NCI-H2171 (cell line): ENCODE data around the gene MXD4.

ENCODE experiments used
- DNase-seq: peaks from one replicate; lab custom pipeline; 2025; lab: John Stamatoyannopoulos, UW

Gene MXD4

GRCh38 chr4:2261853-2262144 is at the start of gene MXD4:
Gene MXD4 (minus strand): TSS chr4:2262109. CDS start chr4:2261980, 129 bp downstream.
- no peak for DNase-seq

GRCh38 chr4:2306773-2307410 is 45.0 kb upstream of the MXD4 start:
- no peak for DNase-seq

- no peak for DNase-seq
These were observed 44.0 kb upstream of the MXD4 start for GRCh38 chr4:2305766-2306501.

DNA sequence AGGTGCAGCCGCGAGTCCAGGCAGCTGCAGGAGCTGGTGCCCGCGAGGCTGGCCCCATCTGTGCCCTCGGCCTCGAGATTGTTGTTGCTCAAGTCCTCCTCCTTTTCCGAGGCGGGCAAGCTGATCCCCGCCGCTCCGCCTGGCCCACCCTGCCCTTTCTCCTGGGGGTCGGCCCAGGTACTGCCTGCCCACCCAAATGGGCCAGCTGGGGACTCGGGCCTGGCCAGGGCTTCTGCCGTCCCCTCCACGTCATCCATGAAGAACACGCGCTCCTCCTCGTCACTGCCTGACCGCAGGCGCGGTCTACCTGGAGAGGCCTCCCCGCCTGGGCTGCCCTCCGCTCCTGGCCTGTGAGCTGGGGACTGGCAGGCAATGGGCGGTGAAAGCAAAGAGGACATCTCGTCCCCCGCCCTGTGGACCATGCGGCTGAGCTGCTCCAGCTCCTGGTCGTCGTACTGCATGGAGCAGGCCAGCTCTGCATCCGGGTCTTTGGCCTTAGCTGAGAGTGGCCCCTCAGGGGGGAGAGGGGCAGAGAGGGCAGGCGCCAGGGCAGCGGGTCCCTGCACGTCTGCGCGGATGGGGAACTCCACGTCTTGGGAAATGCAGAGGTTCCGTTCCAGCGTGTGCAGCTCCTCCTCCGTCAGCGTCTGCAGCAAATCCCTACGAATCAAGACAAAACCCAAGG is 43.1 kb upstream of the MXD4 start:
- DNase-seq, result no peak

DNA sequence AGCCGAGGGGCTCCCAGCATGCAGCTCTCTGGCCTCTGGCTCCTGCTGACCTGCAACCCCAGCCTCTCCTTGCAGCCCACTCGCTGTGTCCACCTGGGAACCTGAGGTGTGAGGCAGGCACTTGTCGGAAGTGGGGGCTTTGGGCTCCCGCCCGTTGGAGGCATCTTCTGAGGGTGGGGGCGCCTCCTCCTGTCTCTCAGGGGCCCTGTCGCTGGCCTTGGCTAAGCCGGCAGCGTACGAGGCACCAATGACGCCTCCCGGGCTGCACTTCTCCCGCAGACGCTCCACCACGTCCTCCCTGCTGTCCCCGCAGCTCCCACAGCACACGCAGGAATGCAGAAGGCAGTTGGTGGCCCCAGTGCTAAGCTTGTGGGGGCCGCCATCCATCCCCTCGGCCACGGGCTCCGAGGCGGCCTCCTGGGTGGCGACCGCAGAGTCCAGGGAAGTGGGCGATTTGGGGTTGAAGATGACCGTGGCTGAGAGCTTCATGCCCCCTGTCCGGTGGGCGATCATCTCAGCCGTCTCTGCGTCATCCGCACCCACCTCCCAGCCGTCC is 42.5 kb upstream of the MXD4 start:
- no peak for DNase-seq

- DNase-seq, result no peak
These were observed 41.9 kb upstream of the MXD4 start for GRCh38 chr4:2303686-2304320.

- no peak for DNase-seq
These were observed 41.3 kb upstream of the MXD4 start for GRCh38 chr4:2303121-2303685.

- no peak for DNase-seq
These were observed 40.6 kb upstream of the MXD4 start for GRCh38 chr4:2302387-2303119.

DNA sequence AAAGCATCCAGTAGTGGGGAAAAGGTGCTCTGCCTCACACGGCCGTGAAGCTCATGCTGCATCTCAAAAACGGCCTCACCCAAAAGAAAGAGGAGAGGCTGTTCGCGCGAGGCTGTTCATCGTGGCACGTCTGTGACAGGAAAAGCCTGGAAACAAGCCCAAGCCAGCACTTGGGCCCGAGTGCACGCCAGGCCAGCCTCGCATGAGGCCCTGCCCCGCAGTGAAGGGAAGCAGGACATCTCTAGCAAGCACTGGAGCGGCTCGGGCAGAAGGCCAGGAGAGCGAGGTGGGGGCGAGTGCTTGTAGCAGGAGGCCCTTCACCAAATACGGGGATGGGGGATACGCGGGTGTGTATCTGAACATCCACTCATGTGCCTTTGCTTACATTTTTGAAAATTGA is 39.9 kb upstream of the MXD4 start:
- DNase-seq, result no peak

DNA sequence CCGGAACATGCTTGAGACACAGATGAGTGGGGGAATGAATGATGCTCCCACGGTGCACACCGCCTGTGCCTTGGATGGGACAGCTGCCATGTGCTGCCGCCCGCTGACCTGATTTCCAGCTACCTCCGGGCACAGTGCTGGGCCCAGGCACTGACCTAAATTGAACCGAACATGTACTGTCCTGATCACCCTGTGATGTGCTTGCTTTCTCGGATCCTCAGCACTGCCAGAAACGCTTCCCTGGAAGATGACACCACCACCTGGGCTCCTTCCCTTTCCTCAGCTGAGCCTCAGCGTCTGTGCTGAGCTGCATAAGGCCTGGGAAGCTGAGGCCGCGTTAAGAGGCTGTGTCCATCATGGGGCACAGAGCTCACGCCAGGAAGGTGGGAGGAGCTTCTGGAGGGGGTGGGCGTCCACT is 39.3 kb upstream of the MXD4 start:
- no peak for DNase-seq

DNA sequence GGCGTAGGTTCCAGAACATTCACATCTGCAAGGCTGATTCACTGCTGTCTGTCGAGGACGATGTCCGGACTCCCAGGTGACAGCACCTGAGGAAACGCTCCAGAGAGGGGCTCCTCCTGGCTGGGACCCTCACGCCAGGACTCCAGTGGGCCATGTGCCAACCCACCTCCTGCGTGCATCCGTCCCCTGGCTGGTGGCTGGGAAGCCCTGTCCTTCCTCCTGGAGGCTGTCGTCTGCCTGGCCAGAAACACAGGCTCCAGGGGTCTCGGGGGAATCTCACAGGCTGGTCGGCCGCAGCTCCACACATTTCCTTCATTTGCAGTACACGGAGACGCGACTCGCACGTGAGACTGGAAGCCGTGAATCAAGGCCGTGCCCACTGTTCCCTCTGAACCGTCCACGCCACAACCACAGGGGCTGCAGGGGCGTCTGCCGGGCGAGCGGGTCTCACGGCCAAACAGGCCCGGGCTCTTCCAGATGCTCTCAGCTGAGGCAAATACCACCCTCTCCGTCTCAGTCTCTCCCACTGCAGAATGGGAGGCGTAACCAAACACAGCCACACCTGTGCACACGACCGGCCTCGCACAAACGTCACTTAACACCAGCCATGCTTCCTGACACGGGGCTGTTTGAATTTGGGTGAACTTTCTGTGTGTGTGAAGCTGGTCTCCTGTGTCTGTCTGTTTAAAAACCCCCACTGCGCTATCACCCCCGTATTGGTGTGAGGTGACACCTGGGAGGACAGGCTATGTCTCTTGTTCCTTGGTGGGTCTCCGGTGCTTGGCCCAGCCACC is 38.7 kb upstream of the MXD4 start:
- DNase-seq, result no peak

- no peak for DNase-seq
These were observed 37.9 kb upstream of the MXD4 start for GRCh38 chr4:2299794-2300193.

GRCh38 chr4:2298532-2298991 is 36.7 kb upstream of the MXD4 start:
- DNase-seq, result no peak

DNA sequence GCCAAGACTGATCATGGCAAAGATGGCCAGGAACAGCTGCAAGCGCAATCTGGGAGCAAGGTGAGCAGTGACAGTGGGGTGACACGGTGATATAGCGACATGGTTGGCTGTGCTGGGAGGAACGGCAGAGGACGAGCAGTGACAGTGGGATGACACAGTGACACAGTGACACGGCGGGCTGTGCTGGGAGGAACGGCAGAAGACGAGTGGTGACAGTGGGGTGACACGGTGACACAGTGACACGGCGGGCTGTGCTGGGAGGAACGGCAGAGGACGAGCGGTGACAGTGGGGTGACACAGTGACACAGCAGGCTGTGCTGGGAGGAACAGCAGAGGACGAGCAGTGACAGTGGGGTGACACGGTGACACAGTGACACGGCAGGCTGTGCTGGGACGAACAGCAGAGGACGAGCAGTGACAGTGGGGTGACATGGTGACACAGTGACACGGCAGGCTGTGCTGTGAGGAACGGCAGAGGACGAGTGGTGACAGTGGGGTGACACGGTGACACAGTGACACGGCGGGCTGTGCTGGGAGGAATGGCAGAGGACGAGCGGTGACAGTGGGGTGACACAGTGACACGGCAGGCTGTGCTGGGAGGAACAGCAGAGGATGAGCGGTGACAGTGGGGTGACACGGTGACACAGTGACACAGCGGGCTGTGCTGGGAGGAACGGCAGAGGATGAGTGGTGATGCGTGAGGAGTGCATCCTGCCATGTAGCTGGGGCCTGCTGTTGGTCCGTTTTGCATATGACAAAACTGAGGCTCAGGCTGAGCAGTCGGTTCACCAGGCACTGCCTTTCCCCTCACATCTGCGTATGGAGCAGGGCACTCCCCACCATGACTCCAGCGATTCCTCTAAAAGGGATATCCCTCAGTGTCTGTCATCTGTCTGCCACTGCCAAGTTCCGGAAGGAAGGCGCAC is 36.0 kb upstream of the MXD4 start:
- no peak for DNase-seq

DNA sequence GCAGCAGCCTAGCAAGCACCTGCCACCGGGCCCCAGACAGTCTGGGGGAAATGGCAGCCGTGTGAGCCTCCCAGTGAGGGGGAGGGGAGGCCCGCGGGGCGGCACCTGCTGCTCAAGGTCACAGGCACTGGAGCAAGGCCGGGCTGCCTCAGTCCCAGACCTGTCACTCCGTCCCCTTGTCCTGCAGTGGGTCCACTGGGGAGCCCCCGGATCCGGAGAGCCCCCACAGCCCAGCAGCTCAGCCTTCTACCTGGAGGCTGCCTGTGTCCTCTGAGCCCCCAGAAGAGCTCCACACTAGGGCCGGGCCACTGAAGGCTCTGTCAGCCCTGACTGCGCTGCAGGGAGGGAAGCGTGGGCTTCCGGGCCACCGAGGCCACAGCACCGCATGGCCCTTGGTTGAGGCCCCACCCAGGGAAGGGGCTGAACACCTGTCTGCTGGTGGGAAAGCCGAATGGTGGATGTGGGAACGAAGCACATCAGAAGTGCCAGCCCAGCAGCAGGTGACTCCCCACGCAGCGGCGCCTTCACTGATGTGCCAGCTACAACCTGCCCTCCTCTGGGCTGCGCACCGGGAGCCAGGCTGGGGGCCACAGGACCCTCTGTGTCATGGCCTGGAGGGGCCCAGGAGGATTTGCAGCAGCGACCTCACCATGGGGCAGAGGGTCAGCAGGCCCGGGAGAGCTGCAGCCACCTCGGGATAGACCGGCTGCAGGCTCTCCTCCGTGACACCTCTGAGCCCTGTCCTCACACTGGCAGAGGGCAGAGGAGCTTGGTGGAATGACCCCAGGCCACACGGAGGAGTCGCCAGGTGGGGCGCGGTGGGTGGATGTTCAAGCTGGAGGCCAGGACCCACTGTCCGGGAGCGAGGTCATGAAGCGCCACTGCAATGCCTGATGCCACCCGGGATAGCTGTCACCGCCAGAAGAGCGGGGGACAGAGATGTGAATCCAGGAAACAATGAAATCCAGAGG is 35.0 kb upstream of the MXD4 start:
- DNase-seq, result no peak

- no peak for DNase-seq
These were observed 34.1 kb upstream of the MXD4 start for GRCh38 chr4:2295900-2296442.

DNA sequence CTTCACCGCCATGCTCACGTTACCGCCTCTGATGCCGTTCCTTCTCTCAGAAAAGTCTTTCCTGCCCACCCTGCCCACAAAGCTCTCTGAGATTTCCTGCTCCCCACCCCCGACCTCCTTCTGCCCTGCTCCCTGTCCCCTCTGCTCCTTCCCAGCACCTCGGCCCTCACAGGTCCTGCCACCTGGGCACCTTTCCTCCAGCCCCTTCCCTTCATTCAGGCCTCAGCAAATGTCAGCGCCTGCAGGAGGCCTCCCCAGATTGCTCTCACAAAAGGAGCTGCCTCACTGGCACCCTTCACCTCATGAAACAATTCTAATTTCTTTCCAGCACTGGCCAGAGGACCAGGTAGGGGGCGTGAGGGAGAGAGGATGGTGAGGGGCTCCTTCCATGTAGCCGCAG is 33.6 kb upstream of the MXD4 start:
- no peak for DNase-seq

- DNase-seq, result no peak
These were observed 30.8 kb upstream of the MXD4 start for GRCh38 chr4:2292646-2293108.
